Stimulated activated naive CD4-positive, alpha-beta T cell treated with Interleukin-2 at 50 U/mL for 16 hours (primary cell): Measurements from ENCODE around the gene PAQR6.
"Not testable (repeated sequence)": the region's sequence is repeated elsewhere in the genome, so short reads cannot be mapped to it uniquely, and the experiment has no call there.

Source experiments
- DNase-seq: peaks from one replicate; lab custom pipeline; 2025; lab: John Stamatoyannopoulos, UW

Gene PAQR6

GRCh38 chr1:156232201-156232894 lies 15.5 kb downstream of the PAQR6 start:
- DNase-seq, result no peak

- no peak for DNase-seq
These were observed 17.4 kb downstream of the PAQR6 start for GRCh38 chr1:156230473-156230837.

- DNase-seq, result no peak
These were observed 17.9 kb downstream of the PAQR6 start for GRCh38 chr1:156229809-156230472.

GRCh38 chr1:156228501-156228900 lies 19.4 kb downstream of the PAQR6 start:
- no peak for DNase-seq

GRCh38 chr1:156226782-156227181 lies 21.1 kb downstream of the PAQR6 start:
- DNase-seq, result no peak

- DNase-seq, result no peak
These were observed 21.7 kb downstream of the PAQR6 start for GRCh38 chr1:156226116-156226538.

- DNase-seq, result no peak
These were observed 22.2 kb downstream of the PAQR6 start for GRCh38 chr1:156225677-156226014.

GRCh38 chr1:156221986-156222692 lies 25.7 kb downstream of the PAQR6 start:
- DNase-seq, result no peak

GRCh38 chr1:156220226-156220625 lies 27.6 kb downstream of the PAQR6 start:
- DNase-seq, result no peak

- peak; percentile 36 for DNase-seq
These were observed 30.0 kb downstream of the PAQR6 start for GRCh38 chr1:156217871-156218270.

GRCh38 chr1:156216361-156217086 lies 31.3 kb downstream of the PAQR6 start:
- not testable (repeated sequence) for DNase-seq

- peak; percentile 22 for DNase-seq
These were observed 33.7 kb downstream of the PAQR6 start for GRCh38 chr1:156214024-156214748.

- DNase-seq, result no peak
These were observed 34.3 kb downstream of the PAQR6 start for GRCh38 chr1:156213644-156213966.

GRCh38 chr1:156212833-156213643 lies 34.8 kb downstream of the PAQR6 start, which contains the start of gene PMF1:
PMF1 (plus strand) TSS chr1:156213007; CDS start chr1:156213016, 9 bp downstream.
- peak; percentile 96 for DNase-seq

GRCh38 chr1:156212130-156212529 lies 35.7 kb downstream of the PAQR6 start:
- DNase-seq, result no peak

GRCh38 chr1:156211243-156211642 lies 36.6 kb downstream of the PAQR6 start:
- DNase-seq, result no peak

GRCh38 chr1:156204686-156205085 lies 43.2 kb downstream of the PAQR6 start:
- DNase-seq, result no peak

- no peak for DNase-seq
These were observed 44.5 kb downstream of the PAQR6 start for GRCh38 chr1:156203331-156203730.

- DNase-seq, result no peak
These were observed 47.8 kb downstream of the PAQR6 start for GRCh38 chr1:156200044-156200443.

- DNase-seq, result no peak
These were observed 49.0 kb downstream of the PAQR6 start for GRCh38 chr1:156198831-156199349.

- no peak for DNase-seq
These were observed 51.4 kb downstream of the PAQR6 start for GRCh38 chr1:156196445-156196844.
